ENCODE data around the gene AOPEP. TPM values are rescaled to one million over a fixed set of nuclear protein-coding genes. Genes with fewer than 3 reads are reported as not detected.
A peak's percentile ranks its signal among the peaks of the same experiment; 100 is the strongest.

The AOPEP gene
- total and polyA plus RNA-seq, 2 of the 13 experiments (the other 11 are each of a cell fraction or from before 2014, with no cell fraction given) = 22.2 to 41.6 TPM

- TF ChIP-seq DZIP1 (CRISPR knock-in tag; IDR thresholded peaks at IDR 0.05) = no peak
- TF ChIP-seq AGO2 (optimal IDR thresholded peaks at IDR 0.05; ENCODE audit: low read depth, low read length) = no peak
- TF ChIP-seq MTF1 (CRISPR knock-in tag; IDR thresholded peaks at IDR 0.05) = no peak
- TF ChIP-seq, protein P1, sequence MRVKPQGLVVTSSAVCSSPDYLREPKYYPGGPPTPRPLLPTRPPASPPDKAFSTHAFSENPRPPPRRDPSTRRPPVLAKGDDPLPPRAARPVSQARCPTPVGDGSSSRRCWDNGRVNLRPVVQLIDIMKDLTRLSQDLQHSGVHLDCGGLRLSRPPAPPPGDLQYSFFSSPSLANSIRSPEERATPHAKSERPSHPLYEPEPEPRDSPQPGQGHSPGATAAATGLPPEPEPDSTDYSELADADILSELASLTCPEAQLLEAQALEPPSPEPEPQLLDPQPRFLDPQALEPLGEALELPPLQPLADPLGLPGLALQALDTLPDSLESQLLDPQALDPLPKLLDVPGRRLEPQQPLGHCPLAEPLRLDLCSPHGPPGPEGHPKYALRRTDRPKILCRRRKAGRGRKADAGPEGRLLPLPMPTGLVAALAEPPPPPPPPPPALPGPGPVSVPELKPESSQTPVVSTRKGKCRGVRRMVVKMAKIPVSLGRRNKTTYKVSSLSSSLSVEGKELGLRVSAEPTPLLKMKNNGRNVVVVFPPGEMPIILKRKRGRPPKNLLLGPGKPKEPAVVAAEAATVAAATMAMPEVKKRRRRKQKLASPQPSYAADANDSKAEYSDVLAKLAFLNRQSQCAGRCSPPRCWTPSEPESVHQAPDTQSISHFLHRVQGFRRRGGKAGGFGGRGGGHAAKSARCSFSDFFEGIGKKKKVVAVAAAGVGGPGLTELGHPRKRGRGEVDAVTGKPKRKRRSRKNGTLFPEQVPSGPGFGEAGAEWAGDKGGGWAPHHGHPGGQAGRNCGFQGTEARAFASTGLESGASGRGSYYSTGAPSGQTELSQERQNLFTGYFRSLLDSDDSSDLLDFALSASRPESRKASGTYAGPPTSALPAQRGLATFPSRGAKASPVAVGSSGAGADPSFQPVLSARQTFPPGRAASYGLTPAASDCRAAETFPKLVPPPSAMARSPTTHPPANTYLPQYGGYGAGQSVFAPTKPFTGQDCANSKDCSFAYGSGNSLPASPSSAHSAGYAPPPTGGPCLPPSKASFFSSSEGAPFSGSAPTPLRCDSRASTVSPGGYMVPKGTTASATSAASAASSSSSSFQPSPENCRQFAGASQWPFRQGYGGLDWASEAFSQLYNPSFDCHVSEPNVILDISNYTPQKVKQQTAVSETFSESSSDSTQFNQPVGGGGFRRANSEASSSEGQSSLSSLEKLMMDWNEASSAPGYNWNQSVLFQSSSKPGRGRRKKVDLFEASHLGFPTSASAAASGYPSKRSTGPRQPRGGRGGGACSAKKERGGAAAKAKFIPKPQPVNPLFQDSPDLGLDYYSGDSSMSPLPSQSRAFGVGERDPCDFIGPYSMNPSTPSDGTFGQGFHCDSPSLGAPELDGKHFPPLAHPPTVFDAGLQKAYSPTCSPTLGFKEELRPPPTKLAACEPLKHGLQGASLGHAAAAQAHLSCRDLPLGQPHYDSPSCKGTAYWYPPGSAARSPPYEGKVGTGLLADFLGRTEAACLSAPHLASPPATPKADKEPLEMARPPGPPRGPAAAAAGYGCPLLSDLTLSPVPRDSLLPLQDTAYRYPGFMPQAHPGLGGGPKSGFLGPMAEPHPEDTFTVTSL (CRISPR knock-in tag; IDR thresholded peaks at IDR 0.05; ENCODE audit: borderline replicate concordance) = peak; percentile 61; the same call in 1 of the 2 replicates
- no peak for TF ChIP-seq CBFB (CRISPR knock-in tag; IDR thresholded peaks at IDR 0.05)
- peak; percentile 43; the same call in 1 of the 2 replicates for TF ChIP-seq ELF3 (CRISPR knock-in tag; IDR thresholded peaks at IDR 0.05)
- no peak for TF ChIP-seq ZNF703 (CRISPR knock-in tag; IDR thresholded peaks at IDR 0.05; ENCODE audit: borderline replicate concordance)
- no peak for TF ChIP-seq FOXA1 (IDR thresholded peaks at IDR 0.05)
- TF ChIP-seq FOXA1 (CRISPR knock-in tag; IDR thresholded peaks at IDR 0.05) = 0 out of 2 replicates have a peak, but pooled peaks have one; percentile 19
- TF ChIP-seq, protein P2, sequence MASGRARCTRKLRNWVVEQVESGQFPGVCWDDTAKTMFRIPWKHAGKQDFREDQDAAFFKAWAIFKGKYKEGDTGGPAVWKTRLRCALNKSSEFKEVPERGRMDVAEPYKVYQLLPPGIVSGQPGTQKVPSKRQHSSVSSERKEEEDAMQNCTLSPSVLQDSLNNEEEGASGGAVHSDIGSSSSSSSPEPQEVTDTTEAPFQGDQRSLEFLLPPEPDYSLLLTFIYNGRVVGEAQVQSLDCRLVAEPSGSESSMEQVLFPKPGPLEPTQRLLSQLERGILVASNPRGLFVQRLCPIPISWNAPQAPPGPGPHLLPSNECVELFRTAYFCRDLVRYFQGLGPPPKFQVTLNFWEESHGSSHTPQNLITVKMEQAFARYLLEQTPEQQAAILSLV (CRISPR knock-in tag; IDR thresholded peaks at IDR 0.05; ENCODE audit: borderline replicate concordance) = no peak
- TF ChIP-seq GATAD2A (CRISPR knock-in tag; IDR thresholded peaks at IDR 0.05) = peak; percentile 83
- TF ChIP-seq LBX2 (CRISPR knock-in tag; IDR thresholded peaks at IDR 0.05; ENCODE audit: borderline replicate concordance) = no peak
- TF ChIP-seq PCBP1 (IDR thresholded peaks at IDR 0.05; ENCODE audit: borderline replicate concordance, low read depth, low read length) = no peak
- 0 out of 2 replicates have a peak, but pooled peaks have one; percentile 18 for TF ChIP-seq NCOR1 (IDR thresholded peaks at IDR 0.05; ENCODE audit: borderline replicate concordance, low read length)
- no peak for TF ChIP-seq SOX13 (IDR thresholded peaks at IDR 0.05)
- TF ChIP-seq SOX13 (CRISPR knock-in tag; conservative IDR thresholded peaks at IDR 0.05 in 1 of 2, IDR thresholded peaks at IDR 0.05 in 1 of 2) = peak in 1 of 2 experiments; percentile 71; a peak in 2 of 4 replicates
- no peak for TF ChIP-seq ZFYVE20 (CRISPR knock-in tag; IDR thresholded peaks at IDR 0.05; ENCODE audit: borderline replicate concordance, low read depth)
- TF ChIP-seq ZNF614 (CRISPR knock-in tag; IDR thresholded peaks at IDR 0.05; ENCODE audit: borderline replicate concordance) = peak; percentile 74; the same call in 1 of the 2 replicates
- TF ChIP-seq, protein P3, sequence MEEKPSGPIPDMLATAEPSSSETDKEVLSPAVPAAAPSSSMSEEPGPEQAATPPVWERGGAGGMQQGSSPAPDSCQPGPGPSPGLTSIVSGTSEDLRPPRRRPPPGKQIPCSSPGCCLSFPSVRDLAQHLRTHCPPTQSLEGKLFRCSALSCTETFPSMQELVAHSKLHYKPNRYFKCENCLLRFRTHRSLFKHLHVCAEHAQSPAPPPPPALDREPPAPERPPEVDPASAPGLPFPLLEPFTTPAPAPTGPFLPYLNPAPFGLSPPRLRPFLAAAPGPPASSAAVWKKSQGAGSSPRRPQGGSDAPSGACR (CRISPR knock-in tag; IDR thresholded peaks at IDR 0.05) = 0 out of 2 replicates have a peak, but pooled peaks have one; percentile 34
- TF ChIP-seq SAP130 (CRISPR knock-in tag; IDR thresholded peaks at IDR 0.05; ENCODE audit: low read depth) = 0 out of 2 replicates have a peak, but pooled peaks have one; percentile 35
Measured at GRCh38 chr9:94706922-94707321, 19.6 kb upstream of the AOPEP start (continued).
